DMS79 treated with DMSO at 0.1 percent for 48 hours (cell line): ENCODE results near the gene GIMAP8.
A peak's percentile ranks its signal among the peaks of the same experiment; 100 is the strongest.
"Not testable (repeated sequence)": the region's sequence is repeated elsewhere in the genome, so short reads cannot be mapped to it uniquely, and the experiment has no call there.

Experiments
- DNase-seq: peaks from one replicate; lab custom pipeline; 2025; lab: John Stamatoyannopoulos, UW

Gene GIMAP8

GRCh38 chr7:150435390-150436073 is 14.9 kb upstream of the GIMAP8 start:
- no peak for DNase-seq

GRCh38 chr7:150439967-150440366 is 10.5 kb upstream of the GIMAP8 start:
- no peak for DNase-seq

GRCh38 chr7:150441524-150441923 is 8.9 kb upstream of the GIMAP8 start:
- DNase-seq, result no peak

- no peak for DNase-seq
Measured at GRCh38 chr7:150442811-150443210, 7.6 kb upstream of the GIMAP8 start.

GRCh38 chr7:150443793-150444540 is 6.5 kb upstream of the GIMAP8 start:
- DNase-seq, result no peak

- DNase-seq, result no peak
Measured at GRCh38 chr7:150444674-150445365, 5.6 kb upstream of the GIMAP8 start.

- DNase-seq, result no peak
Measured at GRCh38 chr7:150446288-150446938, 4.0 kb upstream of the GIMAP8 start.

- DNase-seq, result no peak
Measured at GRCh38 chr7:150447966-150448788, 2.3 kb upstream of the GIMAP8 start.

- DNase-seq, result peak; percentile 57
Measured at GRCh38 chr7:150448789-150449147, 1.7 kb upstream of the GIMAP8 start.

GRCh38 chr7:150449206-150449952 is 1.1 kb upstream of the GIMAP8 start:
- no peak for DNase-seq

- DNase-seq, result peak; percentile 28
Measured at GRCh38 chr7:150451097-150451793, 815 bp downstream of the GIMAP8 start.

- no peak for DNase-seq
Measured at GRCh38 chr7:150451833-150452461, 1.5 kb downstream of the GIMAP8 start.

GRCh38 chr7:150453181-150453580 is 2.8 kb downstream of the GIMAP8 start:
- DNase-seq, result no peak

- no peak for DNase-seq
Measured at GRCh38 chr7:150453892-150454291, 3.5 kb downstream of the GIMAP8 start.

GRCh38 chr7:150457064-150457463 is 6.6 kb downstream of the GIMAP8 start:
- DNase-seq, result not testable (repeated sequence)

- no peak for DNase-seq
Measured at GRCh38 chr7:150458235-150458634, 7.8 kb downstream of the GIMAP8 start.

- DNase-seq, result no peak
Measured at GRCh38 chr7:150458756-150459155, 8.3 kb downstream of the GIMAP8 start.

- DNase-seq, result no peak
Measured at GRCh38 chr7:150461520-150461919, 11.1 kb downstream of the GIMAP8 start.

- no peak for DNase-seq
Measured at GRCh38 chr7:150462413-150462812, 12.0 kb downstream of the GIMAP8 start.

- no peak for DNase-seq
Measured at GRCh38 chr7:150463461-150463860, 13.0 kb downstream of the GIMAP8 start.
